8988T (cell line): ENCODE data around the gene PATJ.
"Not testable (repeated sequence)": the region's sequence is repeated elsewhere in the genome, so short reads cannot be mapped to it uniquely, and the experiment has no call there.

ENCODE experiments used
- DNase-seq: peaks from one replicate; pipeline ENCODE4 v3.0.0; 2011

PATJ gene

DNA sequence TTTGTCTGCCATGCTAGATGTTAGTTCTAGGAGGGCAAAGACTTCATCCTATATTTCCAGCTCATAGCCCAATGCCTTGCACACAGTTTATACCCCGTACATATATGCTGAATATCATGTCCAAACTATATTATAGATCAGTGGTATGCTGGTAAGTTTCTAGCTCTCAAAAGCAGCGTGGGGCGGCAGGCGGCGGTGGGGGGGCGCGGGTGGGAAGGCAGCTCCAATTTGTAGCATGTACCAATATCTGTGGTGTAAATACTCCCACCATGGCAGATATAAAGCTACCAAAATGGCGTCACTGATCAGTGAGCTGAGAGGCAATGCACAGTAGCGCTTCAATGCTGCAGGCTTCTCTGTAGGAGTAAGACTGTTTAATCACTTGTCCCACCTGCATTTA is 77.1 kb downstream of the PATJ start:
- no peak for DNase-seq

GRCh38 chr1:61825393-61825792 is 83.1 kb downstream of the PATJ start:
- DNase-seq, result no peak

GRCh38 chr1:61828805-61829204 is 86.5 kb downstream of the PATJ start:
- DNase-seq, result no peak

DNA sequence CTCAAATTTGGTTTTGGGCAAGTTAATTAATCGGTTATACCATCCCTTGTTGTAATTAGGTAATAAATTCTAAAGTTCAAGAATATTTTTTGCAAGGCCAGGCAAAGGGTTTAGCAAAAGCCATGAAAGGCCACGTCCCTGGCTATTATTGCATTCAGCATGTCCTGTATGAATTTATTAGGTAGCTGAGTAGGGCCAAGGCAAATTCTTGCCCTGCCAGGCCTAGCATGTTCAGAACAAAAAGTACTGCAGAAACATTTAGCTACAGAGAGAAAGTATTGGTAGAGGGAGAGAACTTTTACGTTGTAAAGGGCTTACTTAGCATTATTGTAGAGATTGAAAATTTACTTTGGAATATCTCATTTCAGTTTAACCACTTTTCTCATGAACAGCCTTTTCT is 94.4 kb downstream of the PATJ start:
- DNase-seq, result no peak

DNA sequence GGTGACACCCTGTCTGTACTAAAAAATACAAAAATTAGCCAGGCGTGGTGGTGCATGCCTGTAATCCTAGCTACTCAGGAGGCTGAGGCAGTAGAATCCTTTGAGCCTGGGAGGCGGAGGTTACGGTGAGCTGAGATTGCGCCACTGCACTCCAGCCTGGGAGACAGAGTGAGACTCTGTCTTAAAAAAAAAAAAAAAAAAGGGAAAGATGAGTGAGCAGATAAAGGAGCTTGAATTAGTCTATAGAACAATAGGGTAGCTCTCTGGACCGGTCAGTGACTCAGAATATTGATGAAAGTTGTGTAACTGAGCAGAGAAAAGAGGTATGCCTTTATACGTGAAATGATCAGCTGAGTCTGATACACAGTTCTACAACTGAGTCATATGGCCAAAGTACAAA is 95.3 kb downstream of the PATJ start:
- not testable (repeated sequence) for DNase-seq

DNA sequence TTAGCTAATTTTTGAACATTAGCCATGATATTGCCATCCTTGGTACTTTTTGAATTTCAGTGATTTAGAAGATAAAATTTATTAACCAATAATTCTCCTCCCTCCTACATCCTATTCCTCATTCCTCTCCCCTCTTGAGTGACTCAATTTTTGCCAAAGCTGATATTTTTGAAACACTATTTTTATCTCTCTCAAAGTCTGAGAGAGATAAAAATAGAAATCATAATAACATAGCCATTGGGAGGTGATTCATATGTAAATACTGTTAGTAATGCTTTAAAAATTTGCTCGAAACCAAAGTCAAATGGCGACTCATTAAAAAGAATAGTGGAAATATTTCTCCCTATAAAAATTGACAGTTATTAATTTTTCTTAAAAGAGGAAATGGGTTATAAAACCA is 97.4 kb downstream of the PATJ start:
- no peak for DNase-seq

DNA sequence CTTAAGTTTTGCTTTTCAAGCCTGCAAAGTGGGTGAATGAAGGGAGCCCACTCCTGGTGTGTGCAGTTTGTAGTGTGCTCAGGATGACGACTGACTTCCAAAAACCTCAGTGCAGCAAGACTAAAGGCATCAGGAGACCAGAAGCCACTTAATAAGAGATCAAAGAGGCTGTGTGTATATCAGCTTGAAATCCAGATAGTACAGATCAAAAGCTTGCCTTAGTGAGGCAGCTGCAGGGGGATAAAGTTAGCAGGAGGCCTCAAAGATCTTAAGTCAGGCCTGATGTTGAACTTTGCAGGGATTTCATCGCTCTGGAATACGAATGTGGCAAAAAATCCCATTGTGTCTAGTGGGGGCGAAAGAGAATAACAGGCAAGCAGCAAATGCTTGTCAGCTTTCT is 99.8 kb downstream of the PATJ start:
- DNase-seq, result no peak

- no peak for DNase-seq
These were observed 100.7 kb downstream of the PATJ start for GRCh38 chr1:61842863-61843514.

- no peak for DNase-seq
These were observed 101.7 kb downstream of the PATJ start for GRCh38 chr1:61844006-61844405.

GRCh38 chr1:61844664-61845063 is 102.4 kb downstream of the PATJ start:
- not testable (repeated sequence) for DNase-seq

DNA sequence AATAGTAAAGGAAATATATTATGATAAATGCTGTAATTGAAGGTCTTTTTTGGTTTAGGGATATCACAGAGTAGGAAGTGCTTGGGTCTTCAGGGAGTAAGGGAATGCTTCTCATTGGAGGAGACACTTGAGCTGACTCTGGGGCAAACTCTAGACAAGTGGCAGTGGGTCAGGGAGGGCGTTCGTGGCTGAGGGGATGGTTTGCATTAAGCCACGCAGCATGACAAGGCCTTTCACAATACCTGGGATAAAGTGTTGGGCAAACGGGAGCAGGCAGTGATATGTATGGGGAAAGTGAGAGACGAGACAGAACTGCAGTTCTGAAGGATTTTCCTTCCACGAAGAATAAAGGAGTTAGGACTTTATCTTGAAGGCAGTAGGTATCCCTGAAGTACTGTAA is 109.0 kb downstream of the PATJ start:
- DNase-seq, result no peak

- no peak for DNase-seq
These were observed 109.8 kb downstream of the PATJ start for GRCh38 chr1:61851849-61852669.

- DNase-seq, result no peak
These were observed 110.4 kb downstream of the PATJ start for GRCh38 chr1:61852670-61853015.

GRCh38 chr1:61853583-61853982 is 111.3 kb downstream of the PATJ start:
- DNase-seq, result no peak

DNA sequence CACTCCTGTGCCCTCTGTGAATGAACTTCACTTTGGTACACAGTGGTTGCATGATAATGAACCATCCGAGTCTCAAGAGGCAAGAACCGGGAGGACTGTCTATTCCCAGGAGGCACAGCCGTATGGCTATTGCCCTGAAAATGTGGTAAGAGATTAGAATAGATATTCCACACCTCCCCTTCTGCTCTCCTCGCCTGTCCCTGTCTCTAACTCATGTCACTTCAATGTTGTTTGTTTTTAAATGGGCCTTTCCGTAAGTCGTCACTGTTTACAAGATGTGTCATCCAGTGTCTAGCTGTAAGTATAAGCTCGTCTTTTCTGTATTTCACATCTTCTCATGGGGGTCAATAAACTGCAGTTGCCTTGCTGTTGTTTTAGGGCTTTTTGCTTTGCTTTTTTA is 122.2 kb downstream of the PATJ start:
- DNase-seq, result no peak

- no peak for DNase-seq
These were observed 123.5 kb downstream of the PATJ start for GRCh38 chr1:61865646-61866220.

GRCh38 chr1:61869691-61870109 is 127.4 kb downstream of the PATJ start:
- no peak for DNase-seq

- no peak for DNase-seq
These were observed 129.9 kb downstream of the PATJ start for GRCh38 chr1:61872206-61872605.

- DNase-seq, result no peak
These were observed 131.3 kb downstream of the PATJ start for GRCh38 chr1:61873581-61873980.

DNA sequence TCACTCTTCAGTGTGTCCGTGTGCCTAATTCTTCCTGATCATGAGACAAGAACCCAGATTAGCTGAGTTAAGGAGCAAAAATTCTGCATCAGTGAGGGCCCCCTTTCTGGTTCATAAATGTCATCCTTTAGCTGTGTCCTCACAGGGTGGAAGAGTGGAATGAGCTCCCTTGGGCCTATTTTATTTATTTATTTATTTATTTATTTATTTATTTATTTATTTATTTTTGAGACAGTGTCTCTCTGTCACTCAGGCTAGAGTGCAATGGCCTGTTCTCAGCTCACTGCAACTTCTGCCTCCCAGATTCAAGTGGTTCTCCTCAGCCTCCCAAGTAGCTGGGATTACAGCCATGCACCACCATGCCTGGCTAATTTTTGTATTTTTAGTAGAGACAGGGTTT is 131.7 kb downstream of the PATJ start:
- DNase-seq, result no peak

- DNase-seq, result no peak
These were observed 132.9 kb downstream of the PATJ start for GRCh38 chr1:61875198-61875597.

DNA sequence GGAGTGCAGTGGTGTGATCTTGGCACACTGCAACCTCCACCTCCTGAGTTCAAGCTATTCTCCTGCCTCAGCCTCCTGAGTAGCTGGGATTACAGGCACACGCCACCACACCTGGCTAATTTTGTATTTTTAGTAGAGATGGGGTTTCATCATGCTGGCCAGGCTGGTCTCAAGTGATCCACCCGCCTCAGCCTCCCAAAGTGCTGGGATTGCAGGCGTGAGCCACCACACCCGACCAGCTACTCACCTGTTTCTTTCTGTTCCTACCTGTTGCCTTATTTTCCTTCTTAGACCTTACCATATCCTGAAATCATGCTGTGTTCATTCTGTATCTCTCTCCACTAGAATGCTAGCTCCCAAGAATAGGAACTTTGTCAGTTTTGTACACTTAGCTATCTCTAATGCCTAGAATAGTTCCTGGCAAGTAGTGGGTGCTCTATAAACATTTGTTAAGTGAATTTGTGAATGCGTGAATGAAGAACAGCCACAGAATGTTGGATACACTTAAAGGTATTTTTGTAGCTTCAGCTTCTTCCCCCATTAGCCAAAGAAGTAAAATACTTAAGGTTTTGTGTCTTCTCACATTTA is 137.7 kb downstream of the PATJ start:
- DNase-seq, result not testable (repeated sequence)

DNA sequence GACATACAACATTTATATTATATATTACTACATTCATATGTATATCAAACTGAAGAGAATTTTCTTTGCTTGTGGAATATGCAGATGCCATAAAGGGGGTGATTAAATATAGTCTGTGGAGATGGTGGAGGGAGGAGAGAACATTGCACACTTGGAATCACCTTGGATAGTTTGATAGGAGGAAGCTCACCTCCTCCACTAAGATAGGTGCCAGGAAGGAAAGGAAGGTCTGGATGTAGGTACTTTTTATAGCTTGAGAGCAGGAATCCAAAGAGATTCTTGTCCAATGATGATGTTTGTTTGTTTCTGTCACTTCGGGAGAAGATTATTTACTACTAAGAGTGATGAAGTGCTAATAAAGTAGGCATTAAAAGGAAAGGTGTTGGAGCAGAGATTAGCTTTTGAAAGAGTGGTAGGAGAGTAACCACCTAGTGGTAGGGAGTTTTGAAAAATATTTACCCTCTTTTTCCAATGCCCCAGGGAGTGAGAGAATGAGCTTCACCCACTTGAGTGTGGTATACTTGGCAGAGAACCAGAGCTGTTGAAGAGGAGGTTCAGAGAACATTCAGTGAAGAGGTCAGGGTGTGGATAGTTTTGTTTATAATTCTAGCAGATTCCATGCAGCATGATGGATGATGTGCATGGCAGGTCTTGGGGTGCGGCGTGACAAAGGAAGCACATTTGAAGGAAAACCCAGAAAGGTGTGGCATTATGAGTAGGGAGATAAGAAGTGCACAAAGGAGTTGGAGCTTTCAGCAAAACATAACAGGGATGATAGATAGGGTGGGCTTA is 145.0 kb downstream of the PATJ start:
- no peak for DNase-seq
